Fibroblast of villous mesenchyme (primary cell): Measurements from ENCODE around the gene NHLRC4. TPM values are rescaled to one million over a fixed set of nuclear protein-coding genes. Genes with fewer than 3 reads are reported as not detected.

ENCODE experiments used
- DNase-seq: peaks from one replicate; pipeline ENCODE4 v3.0.0-alpha.2; 2010; ENCODE audit warnings: low read depth
- H3K4me3 ChIP-seq: 2 replicates; pipeline ENCODE4 v1.5.1; 2011; ENCODE audit warnings: low read depth, mild to moderate bottlenecking, low read length
- CTCF ChIP-seq: IDR thresholded peaks from 2 replicates; pipeline ENCODE4 v1.5.1; 2012; ENCODE audit warnings: low read depth, mild to moderate bottlenecking, low read length; ENCODE audit not compliant: insufficient read depth
- total RNA-seq: library from RNA; depleted of rRNA; stranded (reverse); fragments of >200 nt; gene quantifications from 2 replicates; pipeline ENCODE4 v1.2.3, GENCODE V29; 2012

NHLRC4 gene
- total RNA-seq, 1 donor: 1.7 TPM

DNA sequence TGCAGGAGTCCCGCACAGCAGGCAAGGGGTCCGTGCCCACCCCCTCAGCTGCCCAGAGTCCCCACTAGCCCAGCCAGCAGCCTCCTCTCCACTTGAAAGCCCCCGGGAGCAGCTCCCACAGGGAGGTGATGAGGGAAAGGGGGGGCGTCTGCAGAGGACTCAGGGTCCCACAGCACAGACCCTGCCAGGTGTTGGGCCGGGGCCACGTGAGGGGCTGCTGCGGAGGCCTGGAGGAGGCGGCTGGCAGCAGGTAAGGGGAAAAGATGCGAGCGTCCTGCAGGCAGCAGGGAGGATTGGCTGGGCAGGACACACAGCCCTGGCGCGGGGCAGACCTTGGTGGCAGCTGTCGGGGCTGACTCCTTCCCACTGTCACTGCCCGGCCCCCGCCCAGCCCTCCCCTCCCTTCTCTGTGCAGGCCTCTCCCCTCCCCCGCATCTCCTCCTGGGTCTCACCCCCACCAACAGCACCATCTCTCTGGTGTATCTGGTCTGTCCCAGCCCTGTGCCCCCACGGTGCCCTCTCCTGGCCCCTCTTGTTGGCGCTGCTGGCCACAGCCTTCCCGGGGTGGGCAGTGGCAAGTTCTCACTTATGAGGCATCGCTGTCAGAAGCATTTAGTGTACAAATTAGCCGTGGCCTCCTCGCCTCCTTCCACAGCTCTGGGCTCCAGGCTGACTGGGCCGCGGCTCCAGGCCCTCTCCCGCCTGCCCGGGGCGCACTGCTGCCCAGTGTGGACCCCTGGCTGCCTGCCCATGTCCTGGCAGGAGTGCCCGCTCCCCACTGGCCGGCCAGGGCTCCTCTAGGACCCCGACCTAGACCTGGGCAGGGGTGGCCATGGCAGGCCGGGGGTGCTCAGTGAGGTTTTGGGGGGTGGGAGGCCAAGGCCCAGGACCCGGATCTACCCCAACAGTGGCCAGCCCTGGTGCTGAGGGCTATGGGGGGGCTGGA is 11.0 kb upstream of the NHLRC4 start:
- H3K4me3 ChIP-seq: no peak overlapping the region
- no peak for DNase-seq

GRCh38 chr16:556474-557173 is 10.2 kb upstream of the NHLRC4 start:
- DNase-seq: no peak

More for the DNA sequence above, 11.0 kb upstream of the NHLRC4 start:
- no peak for TF ChIP-seq CTCF

GRCh38 chr16:557463-558297 is 9.1 kb upstream of the NHLRC4 start:
- no peak overlapping the region for H3K4me3 ChIP-seq
- TF ChIP-seq CTCF: no peak
- DNase-seq: no peak

More at GRCh38 chr16:556474-557173, 10.2 kb upstream of the NHLRC4 start:
- H3K4me3 ChIP-seq: no peak overlapping the region
- no peak for TF ChIP-seq CTCF

DNA sequence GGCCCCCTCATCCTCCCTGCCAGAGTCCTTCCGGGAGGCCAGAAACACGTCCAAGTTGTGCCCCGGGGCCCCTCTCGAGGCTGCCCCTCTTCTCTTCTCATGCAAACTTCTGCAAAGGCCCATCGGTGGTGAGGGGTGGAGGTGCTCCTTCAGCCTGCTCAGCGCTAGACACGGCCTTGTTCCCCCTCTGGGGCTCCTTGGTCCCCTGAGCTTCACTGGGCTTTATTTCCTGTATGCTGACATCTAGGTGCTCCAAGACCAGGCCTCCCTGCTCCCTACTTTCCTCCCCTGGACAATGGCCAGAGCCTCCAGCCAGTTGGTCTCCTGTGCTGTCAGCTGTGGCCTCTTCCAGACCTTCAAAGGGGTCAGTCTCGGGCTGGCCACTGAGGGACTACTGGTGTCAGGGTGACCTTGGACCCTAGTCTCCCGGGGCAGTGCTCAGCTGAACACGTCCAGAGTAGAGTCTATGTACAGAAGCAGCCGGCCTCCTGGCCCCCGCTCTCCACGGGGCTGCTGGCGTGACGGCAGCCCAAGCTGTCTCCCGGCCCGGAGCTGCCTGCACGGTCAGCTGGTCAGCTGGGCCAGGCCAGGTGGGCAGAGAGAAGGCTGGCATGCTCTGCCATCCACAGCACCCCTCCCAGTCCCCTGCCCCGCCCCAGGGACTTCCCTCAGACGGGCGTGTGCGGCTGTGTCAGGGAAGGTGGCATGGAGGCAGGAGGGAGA is 8.3 kb upstream of the NHLRC4 start:
- no peak overlapping the region for H3K4me3 ChIP-seq
- no peak for TF ChIP-seq CTCF
- no peak for DNase-seq

DNA sequence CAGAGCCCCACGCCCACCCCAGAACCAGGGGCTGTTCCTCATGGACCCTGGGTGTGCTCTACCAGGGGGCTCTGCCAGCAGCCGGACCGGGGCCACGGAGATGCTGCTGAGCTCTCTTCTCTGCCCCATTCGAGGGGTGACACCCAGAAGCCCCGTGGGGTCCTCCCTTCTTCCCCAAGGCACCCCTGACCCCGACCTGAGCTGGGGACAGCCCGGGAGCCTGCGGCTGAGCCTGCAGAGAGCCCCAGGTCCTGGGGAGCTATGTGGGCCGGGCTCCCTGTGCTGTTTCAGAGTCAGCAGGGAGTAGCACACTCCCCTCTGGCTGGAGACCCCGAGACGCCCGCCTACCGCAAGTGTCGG is 7.8 kb upstream of the NHLRC4 start:
- no peak for TF ChIP-seq CTCF
- no peak for DNase-seq
- H3K4me3 ChIP-seq: no peak overlapping the region
